Endodermal cell (in vitro differentiated cells): ENCODE measurements around the gene SWT1. TPM values are rescaled to one million over a fixed set of nuclear protein-coding genes. Genes with fewer than 3 reads are reported as not detected.

Source experiments
- DNase-seq: peaks from one replicate; pipeline ENCODE4 v3.0.0-alpha.2; 2017
- H3K27ac ChIP-seq: 2 replicates; pipeline ENCODE4 v1.5.1; 2013; ENCODE audit warnings: mild to moderate bottlenecking, low read depth, low read length, moderate library complexity
- H3K27me3 ChIP-seq: 2 replicates; pipeline ENCODE4 v1.6.1; 2013; ENCODE audit warnings: mild to moderate bottlenecking, low read length, moderate library complexity; ENCODE audit not compliant: insufficient read depth, control insufficient read depth, poor library complexity, severe bottlenecking
- H3K36me3 ChIP-seq: 2 replicates; pipeline ENCODE4 v1.7.0; 2013; ENCODE audit warnings: mild to moderate bottlenecking, low read length, moderate library complexity; ENCODE audit not compliant: control insufficient read depth, insufficient read depth
- H3K4me1 ChIP-seq: one replicate; pipeline ENCODE4 v1.7.0; 2013; ENCODE audit warnings: low read length; ENCODE audit not compliant: control insufficient read depth, insufficient read depth
- H3K4me3 ChIP-seq: 2 replicates; pipeline ENCODE4 v1.5.1; 2013; ENCODE audit warnings: mild to moderate bottlenecking, low read length, moderate library complexity
- H3K9ac ChIP-seq: 2 replicates; pipeline ENCODE4 v1.6.1; 2013; ENCODE audit warnings: mild to moderate bottlenecking, low read length, moderate library complexity; ENCODE audit not compliant: poor library complexity, severe bottlenecking; ENCODE audit errors: extremely low read depth
- H3K9me3 ChIP-seq: 2 replicates; pipeline ENCODE4 v1.6.1; 2013; ENCODE audit warnings: mild to moderate bottlenecking, low read length, moderate library complexity; ENCODE audit not compliant: control insufficient read depth
- H3K27ac Mint-ChIP-seq: 2 replicates; pipeline ENCODE4 v1.8.0; 2020; ENCODE audit warnings: mixed read lengths
- H3K27me3 Mint-ChIP-seq: 2 replicates; pipeline ENCODE4 v1.8.0; 2021; ENCODE audit warnings: mild to moderate bottlenecking, mixed read lengths; ENCODE audit not compliant: insufficient read depth
- H3K36me3 Mint-ChIP-seq: 2 replicates; pipeline ENCODE4 v1.8.0; 2020; ENCODE audit warnings: low read depth, mixed read lengths
- H3K4me1 Mint-ChIP-seq: 2 replicates; pipeline ENCODE4 v1.8.0; 2020; ENCODE audit warnings: mixed read lengths
- H3K4me3 Mint-ChIP-seq: 2 replicates; pipeline ENCODE4 v1.8.0; 2020; ENCODE audit warnings: mild to moderate bottlenecking, moderate library complexity, mixed read lengths
- H3K9me3 Mint-ChIP-seq: 2 replicates; pipeline ENCODE4 v1.8.0; 2020; ENCODE audit warnings: mild to moderate bottlenecking, mixed read lengths
- CTCF ChIP-seq: fragments of 200-600 bp; sonication (generic); conservative IDR thresholded peaks from 2 replicates; pipeline ENCODE4 v1.5.0; 2021; ENCODE audit warnings: antibody characterized with exemption, mild to moderate bottlenecking
- WGBS, 2 experiments: methylation state at CpG; one replicate each; pipeline versions ENCODE4 v1.1.5 to v1.1.7; 2013; ENCODE audit warnings: missing lambda C conversion rate in 2 of 2, mixed read lengths in 1 of 2; ENCODE audit not compliant: insufficient coverage in 1 of 2, insufficient read length in 1 of 2; 5-methylcytosine and 5-hydroxymethylcytosine counted together
- total RNA-seq, 2 donors: library from RNA; stranded (reverse); fragmentation: NEBNext Ultra II Directional in 1 of 2; extraction: Animal tissue kit (Norgen Biotek cat#: 25700) in 1 of 2; gene quantifications; 2 replicates in 1 of 2; 3 replicates in 1 of 2; pipeline ENCODE4 v1.2.1, GENCODE V29; 2021

SWT1 gene
- total RNA-seq, 2 donors from 2014 or later: 9.7 to 13.4 TPM

GRCh38 chr1:185227161-185227560 lies 70.2 kb downstream of the SWT1 start:
- Mint-ChIP-seq H3K36me3 (peaks cover 28% of the 10 kb centered on the region), H3K9me3 (peaks cover 12% of the 10 kb centered on the region), H3K27ac (no peak overlapping the region), H3K4me3 (no peak overlapping the region), H3K27me3 (no peaks in the 10 kb centered on the region), H3K4me1 (no peaks in the 10 kb centered on the region)
- H3K27me3 ChIP-seq: no peaks in the 10 kb centered on the region
- no peaks in the 10 kb centered on the region for H3K4me1 ChIP-seq
- TF ChIP-seq CTCF: no peak
- 88 to 93% methylated on average over 3 to 4 of the region's 4 CpGs for WGBS, 2 experiments
- no peak overlapping the region for H3K27ac ChIP-seq
- DNase-seq: no peak
- H3K9ac ChIP-seq: no peak overlapping the region
- peaks cover 3% of the 10 kb centered on the region for H3K36me3 ChIP-seq
- H3K9me3 ChIP-seq: peaks cover 13% of the 10 kb centered on the region
- H3K4me3 ChIP-seq: no peak overlapping the region

GRCh38 chr1:185228979-185229378 lies 72.0 kb downstream of the SWT1 start:
- H3K4me3 ChIP-seq: no peak overlapping the region
- H3K4me3 Mint-ChIP-seq: no peak overlapping the region
- H3K9ac ChIP-seq: no peak overlapping the region
- no peaks in the 10 kb centered on the region for H3K4me1 Mint-ChIP-seq
- H3K27me3 ChIP-seq: no peaks in the 10 kb centered on the region
- H3K36me3 Mint-ChIP-seq: peaks cover 13% of the 10 kb centered on the region
- WGBS, 2 experiments: 92 to 93% methylated on average over 4 of the region's 4 CpGs
- H3K27ac ChIP-seq: no peak overlapping the region
- peaks cover 5% of the 10 kb centered on the region for H3K9me3 ChIP-seq
- no peak for TF ChIP-seq CTCF
- H3K36me3 ChIP-seq: no peaks in the 10 kb centered on the region
- no peaks in the 10 kb centered on the region for H3K27me3 Mint-ChIP-seq
- no peak overlapping the region for H3K27ac Mint-ChIP-seq
- DNase-seq: no peak
- H3K9me3 Mint-ChIP-seq: peaks cover 7% of the 10 kb centered on the region
- H3K4me1 ChIP-seq: no peaks in the 10 kb centered on the region

- Mint-ChIP-seq H3K4me3 (no peak overlapping the region), H3K9me3 (no peaks in the 10 kb centered on the region), H3K27me3 (no peaks in the 10 kb centered on the region), H3K36me3 (peaks cover 5% of the 10 kb centered on the region), H3K27ac (no peak overlapping the region), H3K4me1 (no peaks in the 10 kb centered on the region)
- no peak overlapping the region for H3K27ac ChIP-seq
- H3K9me3 ChIP-seq: no peaks in the 10 kb centered on the region
- no peaks in the 10 kb centered on the region for H3K27me3 ChIP-seq
- no peak overlapping the region for H3K9ac ChIP-seq
- no peaks in the 10 kb centered on the region for H3K36me3 ChIP-seq
- H3K4me3 ChIP-seq: no peak overlapping the region
- no peak for TF ChIP-seq CTCF
- no peak for DNase-seq
- 96 to 100% methylated on average over 1 to 2 of the region's 2 CpGs for WGBS, 2 experiments
- H3K4me1 ChIP-seq: no peaks in the 10 kb centered on the region
Measured at GRCh38 chr1:185229981-185230380, 73.0 kb downstream of the SWT1 start.
